Right lobe of liver (tissue), 6 donors: Measurements from ENCODE around the gene SMC4. TPM values are rescaled to one million over a fixed set of nuclear protein-coding genes. Genes with fewer than 3 reads are reported as not detected.

ENCODE experiments used
- ATAC-seq, 4 donors: fragments of 200-7000 bp; cut with Tn5 transposase; one replicate each; pipeline ENCODE4 v1.9.1; 2020; ENCODE audit warnings: mild to moderate bottlenecking in 4 of 4, moderate library complexity in 4 of 4
- DNase-seq, 3 donors: peaks; one replicate each; pipeline ENCODE4 v3.0.0-alpha.2; 2020
- H3K27ac ChIP-seq, 3 donors: fragments of 200-600 bp; one replicate each; pipeline ENCODE4 v1.8.0; 2022
- H3K27me3 ChIP-seq, 2 donors: fragments of 200-600 bp; one replicate each; pipeline ENCODE4 v1.8.0; 2022
- H3K36me3 ChIP-seq, 4 donors: fragments of 200-600 bp; sonication (generic) in 1 of 4; one replicate each; pipeline versions ENCODE4 v1.5.1 to v1.8.0; 2017 to 2022; ENCODE audit warnings: control low read depth in 1 of 4
- H3K4me1 ChIP-seq, 4 donors: fragments of 200-600 bp; sonication (generic) in 1 of 4; one replicate each; pipeline versions ENCODE4 v1.5.1 to v1.8.0; 2017 to 2022; ENCODE audit warnings: control low read depth in 1 of 4
- H3K4me3 ChIP-seq, 3 donors: fragments of 200-600 bp; one replicate each; pipeline ENCODE4 v1.8.0; 2022
- H3K9me3 ChIP-seq, 4 donors: fragments of 200-600 bp; sonication (generic) in 1 of 4; one replicate each; pipeline versions ENCODE4 v1.5.1 to v1.8.0; 2017 to 2022; ENCODE audit warnings: control low read depth in 1 of 4
- POLR2A ChIP-seq: fragments of 450-650 bp; IDR thresholded peaks from one replicate; pipeline ENCODE4 v1.6.1; 2017; ENCODE audit warnings: antibody characterized with exemption, mild to moderate bottlenecking
- WGBS: methylation state at CpG from one replicate; pipeline ENCODE4 v1.1.6; 2018; ENCODE audit warnings: low coverage, low lambda C conversion rate; ENCODE audit not compliant: insufficient coverage; ENCODE audit errors: missing lambda C conversion rate; 5-methylcytosine and 5-hydroxymethylcytosine counted together
- intact Hi-C, 2 donors: fragments of 100-400 bp; cut with DNase I; formaldehyde crosslinking; loops; one replicate each; pipeline versions ENCODE4 v1.11.2 to v1.14.1; 2022
- total RNA-seq, 6 experiments: library from RNA; depleted of rRNA in 2 of 6; stranded (reverse); fragments of >200 nt in 2 of 6; fragmentation: NEBNext Ultra II Directional in 3 of 6; extraction: Animal tissue kit (Norgen Biotek cat#: 25700) in 3 of 6; gene quantifications; one replicate each; pipeline versions ENCODE4 v1.1.0 to v1.2.4, GENCODE V29; 2016 to 2023
- TF ChIP-seq, protein P1 (sequence below), 4 donors: fragments of 200-600 bp in 3 of 4; fragments of 450-650 bp in 1 of 4; IDR thresholded peaks; one replicate each; pipeline versions ENCODE4 v1.5.1 to v1.8.0; 2016 to 2022; ENCODE audit warnings: antibody characterized with exemption in 4 of 4, mild to moderate bottlenecking in 2 of 4
- donor health status: DM: no; HTN: yes; CAD: no.
- donor health status: DM: no; HTN: no; CAD: no.
- donor health status: DM: no; HTN: no; CAD: no.
- donor health status: DM: no; HTN: yes; CAD: no.
- donor health status: DM: no; HTN: yes; CAD: no.

Gene SMC4
- total RNA-seq, 6 experiments from 2014 or later = 11.3 to 26.7 (median 18.1) TPM

- intact Hi-C loops = no loop called here
- Histone ChIP-seq H3K27ac (no peak overlapping the region), H3K4me3 (no peak overlapping the region), H3K36me3 (peaks cover 0 to 41% (median 5%) of the 10 kb centered on the region in 4 donors), H3K9me3 (no peaks in the 10 kb centered on the region), H3K27me3 (no peaks in the 10 kb centered on the region), H3K4me1 (no peaks in the 10 kb centered on the region)
- TF ChIP-seq, protein P1, sequence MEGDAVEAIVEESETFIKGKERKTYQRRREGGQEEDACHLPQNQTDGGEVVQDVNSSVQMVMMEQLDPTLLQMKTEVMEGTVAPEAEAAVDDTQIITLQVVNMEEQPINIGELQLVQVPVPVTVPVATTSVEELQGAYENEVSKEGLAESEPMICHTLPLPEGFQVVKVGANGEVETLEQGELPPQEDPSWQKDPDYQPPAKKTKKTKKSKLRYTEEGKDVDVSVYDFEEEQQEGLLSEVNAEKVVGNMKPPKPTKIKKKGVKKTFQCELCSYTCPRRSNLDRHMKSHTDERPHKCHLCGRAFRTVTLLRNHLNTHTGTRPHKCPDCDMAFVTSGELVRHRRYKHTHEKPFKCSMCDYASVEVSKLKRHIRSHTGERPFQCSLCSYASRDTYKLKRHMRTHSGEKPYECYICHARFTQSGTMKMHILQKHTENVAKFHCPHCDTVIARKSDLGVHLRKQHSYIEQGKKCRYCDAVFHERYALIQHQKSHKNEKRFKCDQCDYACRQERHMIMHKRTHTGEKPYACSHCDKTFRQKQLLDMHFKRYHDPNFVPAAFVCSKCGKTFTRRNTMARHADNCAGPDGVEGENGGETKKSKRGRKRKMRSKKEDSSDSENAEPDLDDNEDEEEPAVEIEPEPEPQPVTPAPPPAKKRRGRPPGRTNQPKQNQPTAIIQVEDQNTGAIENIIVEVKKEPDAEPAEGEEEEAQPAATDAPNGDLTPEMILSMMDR (IDR thresholded peaks at IDR 0.05) = no peak
- no peak for TF ChIP-seq POLR2A
- ATAC-seq = no peak
- 100% methylated on average over 2 of the region's 2 CpGs for WGBS
- no peak for DNase-seq
Observed at GRCh38 chr3:160435095-160435494, 35.6 kb downstream of the SMC4 start.

DNA sequence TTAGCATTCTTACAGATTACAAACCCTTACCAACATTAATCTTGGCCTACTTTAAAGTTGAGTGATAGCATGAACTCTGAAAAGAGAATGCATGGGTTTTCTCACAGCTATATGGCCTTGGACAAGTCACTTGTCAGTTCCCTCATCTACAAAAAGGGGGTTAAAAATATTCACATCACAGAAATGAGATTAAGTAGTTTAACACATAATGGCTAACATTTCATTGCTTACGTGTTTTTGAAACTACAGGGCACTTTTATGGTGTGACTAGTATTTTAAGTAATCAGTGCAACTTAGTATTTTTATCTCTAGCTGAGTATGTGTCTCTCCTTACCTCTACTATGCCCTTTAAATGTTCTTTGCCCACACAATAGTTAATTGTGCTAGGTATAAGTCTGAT lies 36.3 kb downstream of the SMC4 start:
- no peak for TF ChIP-seq POLR2A
- TF ChIP-seq, protein P1 (IDR thresholded peaks at IDR 0.05) = no peak
- intact Hi-C loops = no loop called here
- H3K4me1 ChIP-seq = no peaks in the 10 kb centered on the region
- 92% methylated on average over 1 of the region's 1 CpG for WGBS
- no peaks in the 10 kb centered on the region for H3K27me3 ChIP-seq
- H3K9me3 ChIP-seq = no peaks in the 10 kb centered on the region
- H3K36me3 ChIP-seq = peaks cover 0 to 37% (median 4%) of the 10 kb centered on the region in 4 donors
- ATAC-seq (no peak), DNase-seq (no peak)
- no peak overlapping the region for H3K27ac ChIP-seq
- no peak overlapping the region for H3K4me3 ChIP-seq

DNA sequence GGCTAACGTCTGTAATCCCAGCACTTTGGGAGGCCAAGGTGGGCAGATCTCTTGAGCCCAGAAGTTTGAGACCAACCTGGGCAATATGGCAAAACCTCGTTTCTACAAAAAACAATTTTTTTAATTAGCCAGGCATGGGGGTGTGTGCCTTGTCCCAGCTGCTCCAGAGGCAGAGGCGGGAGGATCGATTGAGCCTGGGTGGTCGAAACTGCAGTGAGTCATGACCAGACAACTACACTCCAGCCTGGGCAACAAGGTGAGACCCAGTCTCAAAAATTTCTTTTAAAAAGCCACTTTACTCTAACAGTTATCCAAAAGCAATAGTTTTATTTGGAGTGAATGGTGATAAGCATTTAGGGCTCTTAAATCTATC lies 37.6 kb downstream of the SMC4 start:
- intact Hi-C loops = no loop called here
- Histone ChIP-seq H3K4me3 (no peak overlapping the region), H3K4me1 (no peaks in the 10 kb centered on the region), H3K27ac (no peak overlapping the region), H3K9me3 (no peaks in the 10 kb centered on the region), H3K27me3 (no peaks in the 10 kb centered on the region), H3K36me3 (peaks cover 0 to 24% (median under 1%) of the 10 kb centered on the region in 4 donors)
- ATAC-seq (no peak), DNase-seq (no peak)
- TF ChIP-seq, protein P1 (IDR thresholded peaks at IDR 0.05) = no peak
- TF ChIP-seq POLR2A = no peak
- WGBS = 90% methylated on average over 4 of the region's 5 CpGs

GRCh38 chr3:160440687-160441086 lies 41.2 kb downstream of the SMC4 start:
- H3K36me3 ChIP-seq = no peaks in the 10 kb centered on the region
- no peaks in the 10 kb centered on the region for H3K4me1 ChIP-seq
- TF ChIP-seq, protein P1 (IDR thresholded peaks at IDR 0.05) = no peak
- TF ChIP-seq POLR2A = no peak
- 98% methylated on average over 7 of the region's 7 CpGs for WGBS
- no peak overlapping the region for H3K27ac ChIP-seq
- ATAC-seq (no peak), DNase-seq (no peak)
- H3K27me3 ChIP-seq = no peaks in the 10 kb centered on the region
- no peaks in the 10 kb centered on the region for H3K9me3 ChIP-seq
- H3K4me3 ChIP-seq = no peak overlapping the region
- intact Hi-C loops = no loop called here

DNA sequence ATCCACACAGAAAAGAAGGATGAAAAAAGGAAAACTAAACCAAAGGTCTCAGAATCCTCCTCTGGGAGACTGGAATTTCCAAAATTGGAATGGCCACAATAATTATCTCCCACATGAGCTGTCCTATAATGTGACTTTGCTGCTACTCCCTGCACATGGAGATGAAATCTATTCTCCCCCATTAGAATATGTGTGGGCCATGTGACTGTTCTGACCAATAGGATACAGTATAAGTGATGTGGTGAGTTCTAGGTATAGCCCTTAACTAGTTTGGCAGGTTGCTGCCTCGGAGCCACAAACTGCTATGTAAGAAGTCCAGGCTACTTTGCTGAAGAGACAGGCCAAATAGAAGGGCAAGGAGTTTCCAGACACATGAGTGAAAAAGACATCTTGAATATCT lies 45.0 kb downstream of the SMC4 start:
- DNase-seq (no peak), ATAC-seq (no peak)
- Histone ChIP-seq H3K27ac (no peak overlapping the region), H3K4me3 (no peak overlapping the region), H3K36me3 (no peaks in the 10 kb centered on the region), H3K27me3 (no peaks in the 10 kb centered on the region), H3K9me3 (no peaks in the 10 kb centered on the region), H3K4me1 (no peaks in the 10 kb centered on the region)
- no CpG with 5 or more reads among the region's 1 CpG for WGBS
- TF ChIP-seq POLR2A = no peak
- TF ChIP-seq, protein P1 (IDR thresholded peaks at IDR 0.05) = no peak
- intact Hi-C loops = no loop called here
